H9 (cell line): ENCODE measurements around the gene GMNC. TPM values are rescaled to one million over a fixed set of nuclear protein-coding genes. Genes with fewer than 3 reads are reported as not detected.

ENCODE experiments used
- DNase-seq: peaks from one replicate; pipeline ENCODE4 v3.0.0-alpha.2; 2017
- H2AFZ ChIP-seq: one replicate; pipeline ENCODE4 v1.6.1; 2013; ENCODE audit warnings: mild to moderate bottlenecking, low read length, control low read depth, moderate library complexity
- H2AK5ac ChIP-seq: 2 replicates; pipeline ENCODE4 v1.6.1; 2013; ENCODE audit warnings: low read length, control low read depth, mixed read lengths; ENCODE audit not compliant: insufficient read length
- H2BK120ac ChIP-seq: one replicate; pipeline ENCODE4 v1.6.1; 2013; ENCODE audit warnings: low read depth, mild to moderate bottlenecking, low read length, control low read depth, inconsistent platforms; ENCODE audit not compliant: poor library complexity, severe bottlenecking
- H2BK12ac ChIP-seq: 2 replicates; pipeline ENCODE4 v1.6.1; 2013; ENCODE audit warnings: low read length, control low read depth, mixed read lengths, low read depth; ENCODE audit not compliant: insufficient read length
- H2BK15ac ChIP-seq: 2 replicates; pipeline ENCODE4 v1.6.1; 2013; ENCODE audit warnings: low read depth, low read length, control low read depth
- H2BK20ac ChIP-seq: one replicate; pipeline ENCODE4 v1.6.1; 2013; ENCODE audit warnings: low read depth, mild to moderate bottlenecking, low read length, control low read depth, inconsistent platforms; ENCODE audit not compliant: poor library complexity, severe bottlenecking
- H2BK5ac ChIP-seq: 2 replicates; pipeline ENCODE4 v1.6.1; 2013; ENCODE audit warnings: low read length, control low read depth, mixed read lengths; ENCODE audit not compliant: insufficient read length
- H3K14ac ChIP-seq: 2 replicates; pipeline ENCODE4 v1.6.1; 2013; ENCODE audit warnings: low read length, control low read depth; ENCODE audit not compliant: insufficient read depth
- H3K18ac ChIP-seq: 2 replicates; pipeline ENCODE4 v1.6.1; 2013; ENCODE audit warnings: low read depth, mild to moderate bottlenecking, mixed read lengths, low read length, control low read depth; ENCODE audit not compliant: insufficient read length
- H3K23ac ChIP-seq: 2 replicates; pipeline ENCODE4 v1.6.1; 2013; ENCODE audit warnings: low read length, control low read depth, mixed read lengths, low read depth; ENCODE audit not compliant: insufficient read length
- H3K23me2 ChIP-seq: 2 replicates; pipeline ENCODE4 v1.6.1; 2013; ENCODE audit warnings: low read depth, mild to moderate bottlenecking, mixed read lengths, low read length, control low read depth; ENCODE audit not compliant: insufficient read length, poor library complexity, severe bottlenecking
- H3K27ac ChIP-seq: 2 replicates; pipeline ENCODE4 v1.5.1; 2013; ENCODE audit warnings: low read length, control low read depth, mixed read lengths, low read depth; ENCODE audit not compliant: insufficient read length
- H3K27me3 ChIP-seq: 2 replicates; pipeline ENCODE4 v1.6.1; 2013; ENCODE audit warnings: low read length, control low read depth, inconsistent platforms; ENCODE audit not compliant: insufficient read depth
- H3K4ac ChIP-seq: 2 replicates; pipeline ENCODE4 v1.6.1; 2013; ENCODE audit warnings: low read depth, mild to moderate bottlenecking, control low read depth, inconsistent platforms, low read length, moderate library complexity
- H3K4me1 ChIP-seq: 2 replicates; pipeline ENCODE4 v1.6.1; 2013; ENCODE audit warnings: low read length, control low read depth, inconsistent platforms; ENCODE audit not compliant: insufficient read depth
- H3K4me2 ChIP-seq: 2 replicates; pipeline ENCODE4 v1.6.1; 2013; ENCODE audit warnings: low read length, control low read depth, mixed read lengths; ENCODE audit not compliant: insufficient read length, insufficient read depth
- H3K56ac ChIP-seq: 2 replicates; pipeline ENCODE4 v1.6.1; 2013; ENCODE audit warnings: low read depth, mild to moderate bottlenecking, mixed read lengths, low read length, control low read depth; ENCODE audit not compliant: insufficient read length
- H3K79me1 ChIP-seq: 2 replicates; pipeline ENCODE4 v1.6.1; 2013; ENCODE audit warnings: low read depth, mild to moderate bottlenecking, moderate library complexity, low read length, control low read depth, inconsistent platforms; ENCODE audit not compliant: insufficient read depth, poor library complexity, severe bottlenecking
- H3K79me2 ChIP-seq: 2 replicates; pipeline ENCODE4 v1.6.1; 2013; ENCODE audit warnings: low read length, control low read depth, inconsistent platforms; ENCODE audit not compliant: insufficient read depth
- H3K9ac ChIP-seq: 2 replicates; pipeline ENCODE4 v1.6.1; 2013; ENCODE audit warnings: low read length, control low read depth, mixed read lengths; ENCODE audit not compliant: insufficient read length; ENCODE audit errors: extremely low read depth
- H3K9me3 ChIP-seq: one replicate; pipeline ENCODE4 v1.6.1; 2013; ENCODE audit warnings: low read depth, low read length, inconsistent platforms; ENCODE audit not compliant: control insufficient read depth
- H3T11ph ChIP-seq: one replicate; pipeline ENCODE4 v1.6.1; 2013; ENCODE audit warnings: mild to moderate bottlenecking, low read length, control low read depth, inconsistent platforms
- H4K20me1 ChIP-seq: one replicate; pipeline ENCODE4 v1.6.1; 2013; ENCODE audit not compliant: control insufficient read depth, insufficient read length, insufficient read depth
- H4K5ac ChIP-seq: 2 replicates; pipeline ENCODE4 v1.6.1; 2013; ENCODE audit warnings: low read depth, mild to moderate bottlenecking, mixed read lengths, low read length, control low read depth; ENCODE audit not compliant: insufficient read length
- H4K8ac ChIP-seq: replicated peaks from 2 replicates; pipeline ENCODE4 v1.6.1; 2013; ENCODE audit warnings: low read length, control low read depth, mixed read lengths, low read depth; ENCODE audit not compliant: insufficient read length
- H4K91ac ChIP-seq: 2 replicates; pipeline ENCODE4 v1.6.1; 2013; ENCODE audit warnings: low read depth, mild to moderate bottlenecking, moderate library complexity, mixed read lengths, low read length, control low read depth; ENCODE audit not compliant: insufficient read length
- H3K27ac Mint-ChIP-seq, 3 experiments: 2 replicates in 2 of 3; 3 replicates in 1 of 3; pipeline ENCODE4 v1.8.0; 2020 to 2021; ENCODE audit warnings: mixed read lengths in 3 of 3, mild to moderate bottlenecking in 1 of 3, moderate library complexity in 1 of 3
- H3K27me3 Mint-ChIP-seq: 2 replicates; pipeline ENCODE4 v1.8.0; 2021; ENCODE audit warnings: low read depth, mild to moderate bottlenecking, moderate library complexity, mixed read lengths
- H3K36me3 Mint-ChIP-seq, 3 experiments: 2 replicates in 2 of 3; 3 replicates in 1 of 3; pipeline ENCODE4 v1.8.0; 2020 to 2021; ENCODE audit warnings: low read depth in 3 of 3, mixed read lengths in 3 of 3; ENCODE audit not compliant: insufficient read depth in 1 of 3
- H3K4me1 Mint-ChIP-seq, 2 experiments: 2 replicates each; pipeline ENCODE4 v1.8.0; 2020; ENCODE audit warnings: mixed read lengths in 2 of 2
- H3K4me3 Mint-ChIP-seq, 2 experiments: 2 replicates in 1 of 2; 3 replicates in 1 of 2; pipeline ENCODE4 v1.8.0; 2020 to 2021; ENCODE audit warnings: mild to moderate bottlenecking in 2 of 2, mixed read lengths in 2 of 2, moderate library complexity in 1 of 2
- H3K9me3 Mint-ChIP-seq, 2 experiments: 2 replicates in 1 of 2; 3 replicates in 1 of 2; pipeline ENCODE4 v1.8.0; 2020; ENCODE audit warnings: mild to moderate bottlenecking in 2 of 2, mixed read lengths in 2 of 2, moderate library complexity in 1 of 2
- CTCF ChIP-seq: fragments of 200-600 bp; sonication (generic); conservative IDR thresholded peaks from 3 replicates; pipeline ENCODE4 v1.8.0; 2021; ENCODE audit warnings: antibody characterized with exemption, mild to moderate bottlenecking
- WGBS: extraction: QIAGEN DNeasy Blood & Tissue Kit; methylation state at CpG from one replicate; pipeline ENCODE4 v1.1.7; 2013; ENCODE audit warnings: missing lambda C conversion rate, low lambda C conversion rate, mixed read lengths; ENCODE audit not compliant: insufficient read length; ENCODE audit errors: extremely low coverage; 5-methylcytosine and 5-hydroxymethylcytosine counted together
- total RNA-seq: library from RNA; stranded (reverse); gene quantifications from 2 replicates; pipeline ENCODE4 v1.2.1, GENCODE V29; 2021

The GMNC gene
- total RNA-seq, 1 experiment from 2014 or later = not detected

- Histone ChIP-seq H3K4me1 (no peaks in the 10 kb centered on the region), H2AK5ac (no peak overlapping the region), H3K9me3 (no peaks in the 10 kb centered on the region), H3T11ph (no peak overlapping the region), H3K18ac (no peak overlapping the region), H3K4me2 (no peak overlapping the region), H3K4ac (no peak overlapping the region), H4K8ac (no peak overlapping the region), H4K91ac (no peak overlapping the region), H3K79me1 (no peaks in the 10 kb centered on the region), H4K20me1 (no peaks in the 10 kb centered on the region), H3K27me3 (no peaks in the 10 kb centered on the region), H2AFZ (no peak overlapping the region), H3K23ac (no peak overlapping the region), H3K79me2 (no peaks in the 10 kb centered on the region), H4K5ac (no peak overlapping the region), H2BK20ac (no peak overlapping the region), H3K14ac (no peak overlapping the region), H2BK5ac (no peak overlapping the region), H2BK15ac (no peak overlapping the region), H3K56ac (no peak overlapping the region), H2BK120ac (no peak overlapping the region), H3K9ac (no peak overlapping the region), H3K23me2 (no peaks in the 10 kb centered on the region), H3K27ac (no peak overlapping the region), H2BK12ac (no peak overlapping the region)
- no peak overlapping the region for H3K27ac Mint-ChIP-seq
- no peak overlapping the region for H3K4me3 Mint-ChIP-seq
- H3K36me3 Mint-ChIP-seq = no peaks in the 10 kb centered on the region
- WGBS = no CpG with 5 or more reads among the region's 5 CpGs
- no peaks in the 10 kb centered on the region for H3K27me3 Mint-ChIP-seq
- H3K9me3 Mint-ChIP-seq = no peaks in the 10 kb centered on the region
- TF ChIP-seq CTCF = no peak
- peaks cover 0 to 3% of the 10 kb centered on the region in 2 experiments; a peak in 1 of 4 replicates for H3K4me1 Mint-ChIP-seq
- no peak for DNase-seq
Observed at GRCh38 chr3:190830031-190830430, 32.5 kb downstream of the GMNC start.
